ENCODE measurements around the gene CCDC51. TPM values are rescaled to one million over a fixed set of nuclear protein-coding genes. Genes with fewer than 3 reads are reported as not detected.

The CCDC51 gene
- total RNA-seq, 2 experiments from 2014 or later = 24.3 to 24.4 TPM

DNA sequence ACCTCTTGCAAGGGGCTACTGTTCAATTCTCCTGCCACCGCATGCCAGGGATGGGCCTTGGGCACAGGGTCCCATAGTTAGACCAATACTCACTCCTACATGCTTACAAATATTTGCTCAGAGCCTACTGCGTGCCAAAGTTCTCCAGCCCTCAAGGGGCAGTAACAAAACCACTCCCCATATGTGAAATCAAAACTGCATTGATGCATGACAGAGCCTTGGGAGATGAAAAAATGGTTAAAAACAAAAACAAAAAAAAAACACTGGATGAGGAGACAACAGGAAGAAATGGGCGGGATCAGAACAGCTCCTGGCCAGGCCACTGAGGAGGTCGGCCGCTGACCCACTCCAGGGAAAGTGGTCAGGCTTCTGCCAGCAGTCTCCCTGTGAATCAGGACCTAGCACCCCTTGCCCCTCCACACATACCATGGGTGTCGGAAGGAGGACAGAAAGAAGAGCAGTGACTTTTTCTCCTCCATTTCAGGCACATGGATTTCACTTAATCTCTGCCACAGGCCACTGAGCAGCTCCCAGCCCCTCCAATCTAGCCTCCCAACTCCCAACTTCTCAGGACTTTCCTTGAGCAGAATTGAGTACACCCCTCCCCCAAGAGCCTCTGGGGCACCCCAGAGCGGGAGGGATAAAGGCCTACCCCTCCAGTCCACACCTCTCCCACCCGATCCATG is 12.8 kb downstream of the CCDC51 start:
- H3K27ac Mint-ChIP-seq = no peak overlapping the region
- H3K4me3 Mint-ChIP-seq = no peak overlapping the region
- H3K9me3 Mint-ChIP-seq = no peaks in the 10 kb centered on the region
- DNase-seq = no peak
- intact Hi-C loops (cut with micrococcal nuclease) = no loop called here
- H3K4me1 Mint-ChIP-seq (ENCODE audit: low read depth) = peaks cover 2% of the 10 kb centered on the region
- peaks cover 4% of the 10 kb centered on the region for H3K36me3 Mint-ChIP-seq
- H3K27me3 Mint-ChIP-seq = no peaks in the 10 kb centered on the region
- POLR2A ChIA-PET = no interaction called here
- CTCF ChIA-PET = interaction anchor here (9.5 kb wide), 1 partner anchor 8 kb away, joined by 60 read pairs; no protein-coding TSS in a partner anchor

GRCh38 chr3:48426401-48426909 is 13.5 kb downstream of the CCDC51 start:
- Mint-ChIP-seq H3K27ac (no peak overlapping the region), H3K36me3 (no peaks in the 10 kb centered on the region), H3K4me3 (no peak overlapping the region), H3K27me3 (no peaks in the 10 kb centered on the region), H3K9me3 (no peaks in the 10 kb centered on the region), H3K4me1 (ENCODE audit: low read depth) (peaks cover 2% of the 10 kb centered on the region)
- CTCF ChIA-PET = interaction anchor here (1.0 to 9.5 kb wide), 3 partner anchors 9 to 144 kb away, joined by 3 to 60 read pairs (median 6); no protein-coding TSS in a partner anchor
- POLR2A ChIA-PET = no interaction called here
- intact Hi-C loops (cut with micrococcal nuclease) = no loop called here
- no peak for DNase-seq

DNA sequence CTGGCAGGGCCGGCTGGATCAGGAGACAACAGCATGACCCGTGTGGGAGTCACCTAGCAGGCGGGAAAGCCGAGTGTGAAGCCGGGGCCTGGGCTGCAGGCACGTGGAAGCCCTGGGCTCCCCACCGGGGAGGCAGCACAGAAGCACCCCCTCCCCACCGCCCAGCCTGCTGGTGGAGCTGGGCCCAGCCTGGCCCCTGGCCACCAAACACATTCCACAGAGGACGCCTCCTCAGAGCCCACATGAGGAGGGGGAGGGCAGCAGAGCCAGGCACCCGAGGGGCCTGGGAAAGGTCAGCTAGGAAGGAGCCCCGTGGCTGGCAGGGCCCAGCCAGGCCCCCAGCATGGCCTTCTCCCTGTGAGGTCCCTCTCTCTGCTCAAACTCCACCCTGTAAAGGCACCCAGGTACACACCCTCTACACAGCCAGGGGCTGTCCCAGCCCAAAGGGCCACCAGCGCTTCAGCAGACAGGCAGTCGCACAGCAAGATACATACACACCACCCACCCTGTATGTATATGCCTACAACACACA is 14.6 kb downstream of the CCDC51 start:
- ChIA-PET POLR2A (no interaction called here), CTCF (interaction anchor here (1.0 to 9.5 kb wide), 3 partner anchors 10 to 143 kb away, joined by 3 to 60 read pairs (median 6); no protein-coding TSS in a partner anchor)
- no peak overlapping the region for H3K27ac Mint-ChIP-seq
- no peak for DNase-seq
- no peak overlapping the region for H3K4me3 Mint-ChIP-seq
- no peaks in the 10 kb centered on the region for H3K9me3 Mint-ChIP-seq
- H3K36me3 Mint-ChIP-seq = no peaks in the 10 kb centered on the region
- no peaks in the 10 kb centered on the region for H3K27me3 Mint-ChIP-seq
- intact Hi-C loops (cut with micrococcal nuclease) = no loop called here
- H3K4me1 Mint-ChIP-seq (ENCODE audit: low read depth) = no peaks in the 10 kb centered on the region

DNA sequence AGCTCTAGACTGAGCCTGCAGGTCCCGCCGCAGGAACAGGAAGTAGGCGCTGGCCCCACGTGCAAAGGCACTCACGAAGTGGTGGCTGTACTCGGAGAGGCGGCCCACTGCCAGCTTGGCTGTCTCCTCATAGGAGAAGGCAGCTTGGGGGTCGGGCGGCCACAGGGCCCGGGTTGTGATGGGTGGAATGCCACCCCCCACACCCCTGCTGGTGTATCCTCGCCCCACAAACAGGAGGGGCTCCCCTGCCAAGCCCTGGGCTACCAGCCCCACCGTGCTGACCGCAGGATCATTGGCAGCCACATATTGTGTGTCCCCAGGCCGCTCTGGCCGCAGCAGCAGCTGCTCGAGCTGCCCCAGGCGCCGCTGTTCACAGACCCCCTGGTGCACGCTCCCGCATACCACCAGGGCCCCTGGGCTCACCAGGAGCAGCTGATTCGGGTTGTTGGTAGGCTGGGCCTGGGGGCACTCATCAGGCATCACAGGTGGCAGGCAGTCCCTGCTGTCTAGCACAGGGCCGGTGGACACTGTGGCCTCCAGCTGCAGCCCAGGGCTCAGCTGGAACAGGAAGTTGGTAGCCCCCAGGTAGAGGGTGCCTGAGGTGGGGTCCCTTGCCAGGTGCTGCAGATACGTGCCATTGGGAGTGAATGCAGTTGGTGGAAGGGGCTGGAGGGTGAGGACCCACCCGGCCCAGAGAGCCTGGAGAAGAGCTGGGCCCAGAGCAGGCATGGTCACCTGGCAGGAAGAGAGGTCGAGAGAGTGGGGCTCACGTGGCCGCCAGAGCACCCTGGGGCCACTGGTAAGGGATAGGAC is 15.8 kb downstream of the CCDC51 start:
- no peaks in the 10 kb centered on the region for H3K27me3 Mint-ChIP-seq
- no peaks in the 10 kb centered on the region for H3K4me1 Mint-ChIP-seq (ENCODE audit: low read depth)
- intact Hi-C loops (cut with micrococcal nuclease) = no loop called here
- POLR2A ChIA-PET = no interaction called here
- no peak overlapping the region for H3K27ac Mint-ChIP-seq
- no peak overlapping the region for H3K4me3 Mint-ChIP-seq
- no peaks in the 10 kb centered on the region for H3K9me3 Mint-ChIP-seq
- no peak for DNase-seq
- H3K36me3 Mint-ChIP-seq = no peaks in the 10 kb centered on the region
- CTCF ChIA-PET = interaction anchor here (0.6 to 9.5 kb wide), 4 partner anchors 11 to 150 kb away, joined by 3 to 60 read pairs (median 7); no protein-coding TSS in a partner anchor

DNA sequence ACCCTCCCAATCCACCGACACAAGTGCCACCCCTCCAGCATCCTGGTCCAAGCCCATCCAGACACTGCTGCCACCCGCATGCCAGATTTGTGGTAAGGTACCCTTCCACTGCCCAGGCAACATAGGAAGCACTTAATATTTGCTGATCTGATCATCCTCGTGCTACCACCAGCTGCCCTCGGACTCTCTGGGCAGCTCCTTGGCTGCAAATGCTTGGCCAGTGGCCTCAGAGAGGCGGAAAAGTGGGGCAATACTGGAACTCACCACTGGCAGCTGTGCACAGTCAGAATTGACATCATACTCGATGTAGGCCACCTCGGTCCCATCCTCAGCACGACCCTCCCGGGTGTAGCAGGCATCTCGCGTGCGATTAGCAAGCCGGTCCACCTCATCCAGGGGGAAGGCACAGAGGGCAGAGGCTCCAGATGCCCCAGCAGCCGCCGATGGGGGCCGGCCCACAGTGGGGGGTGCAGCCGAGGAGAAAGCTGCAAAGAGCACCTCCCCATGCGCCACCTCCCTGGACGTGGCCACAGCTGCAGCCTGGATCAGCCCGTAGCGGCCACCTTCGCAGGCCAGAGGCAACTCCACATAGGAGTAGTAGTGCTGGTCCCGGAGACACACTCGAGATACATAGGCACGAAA is 16.6 kb downstream of the CCDC51 start:
- no peak for DNase-seq
- H3K27ac Mint-ChIP-seq = no peak overlapping the region
- H3K36me3 Mint-ChIP-seq = no peaks in the 10 kb centered on the region
- no peaks in the 10 kb centered on the region for H3K4me1 Mint-ChIP-seq (ENCODE audit: low read depth)
- POLR2A ChIA-PET = no interaction called here
- H3K9me3 Mint-ChIP-seq = no peaks in the 10 kb centered on the region
- CTCF ChIA-PET = interaction anchor here (0.6 to 9.5 kb wide), 4 partner anchors 12 to 150 kb away, joined by 3 to 60 read pairs (median 7); no protein-coding TSS in a partner anchor
- no peaks in the 10 kb centered on the region for H3K27me3 Mint-ChIP-seq
- H3K4me3 Mint-ChIP-seq = no peak overlapping the region
- intact Hi-C loops (cut with micrococcal nuclease) = no loop called here

- Mint-ChIP-seq H3K4me3 (no peak overlapping the region), H3K27me3 (no peaks in the 10 kb centered on the region), H3K9me3 (no peaks in the 10 kb centered on the region), H3K4me1 (ENCODE audit: low read depth) (no peaks in the 10 kb centered on the region), H3K36me3 (no peaks in the 10 kb centered on the region), H3K27ac (no peak overlapping the region)
- CTCF ChIA-PET = interaction anchor here (1.6 to 9.5 kb wide), 3 partner anchors 13 to 149 kb away, joined by 3 to 60 read pairs (median 11); no protein-coding TSS in a partner anchor
- intact Hi-C loops (cut with micrococcal nuclease) = no loop called here
- no peak for DNase-seq
- POLR2A ChIA-PET = no interaction called here
Measured at GRCh38 chr3:48422681-48423080, 17.2 kb downstream of the CCDC51 start.

DNA sequence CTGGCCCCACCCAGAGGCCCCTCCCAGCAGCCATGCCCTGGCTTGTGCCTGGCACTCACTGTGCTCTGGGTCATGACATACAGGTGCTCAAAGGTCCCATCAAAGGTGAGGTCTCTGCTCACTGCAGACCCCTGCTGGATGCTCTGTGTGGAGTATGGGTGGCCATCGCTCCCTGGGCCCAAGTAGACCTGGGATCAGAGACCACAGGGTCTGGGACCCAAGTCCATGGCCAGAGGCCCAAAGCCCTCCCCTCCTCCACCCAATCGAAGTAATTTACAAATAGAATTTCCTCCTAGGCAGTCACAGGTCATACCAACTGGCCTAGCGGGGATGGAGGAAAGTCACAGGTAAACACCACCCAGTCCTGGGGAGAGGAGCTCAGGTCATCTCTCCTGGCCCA is 17.6 kb downstream of the CCDC51 start:
- Mint-ChIP-seq H3K27ac (no peak overlapping the region), H3K4me1 (ENCODE audit: low read depth) (no peaks in the 10 kb centered on the region), H3K9me3 (no peaks in the 10 kb centered on the region), H3K36me3 (no peaks in the 10 kb centered on the region), H3K4me3 (no peak overlapping the region), H3K27me3 (no peaks in the 10 kb centered on the region)
- ChIA-PET POLR2A (no interaction called here), CTCF (interaction anchor here (1.6 to 9.5 kb wide), 3 partner anchors 13 to 149 kb away, joined by 3 to 60 read pairs (median 11); no protein-coding TSS in a partner anchor)
- DNase-seq = no peak
- intact Hi-C loops (cut with micrococcal nuclease) = no loop called here

GRCh38 chr3:48420561-48420960 is 19.4 kb downstream of the CCDC51 start:
- Mint-ChIP-seq H3K27ac (no peak overlapping the region), H3K9me3 (no peaks in the 10 kb centered on the region), H3K4me1 (ENCODE audit: low read depth) (no peaks in the 10 kb centered on the region), H3K27me3 (no peaks in the 10 kb centered on the region), H3K4me3 (no peak overlapping the region), H3K36me3 (no peaks in the 10 kb centered on the region)
- intact Hi-C loops (cut with micrococcal nuclease) = no loop called here
- POLR2A ChIA-PET = no interaction called here
- no peak for DNase-seq
- CTCF ChIA-PET = interaction anchor here (9.5 kb wide), 1 partner anchor 15 kb away, joined by 60 read pairs; no protein-coding TSS in a partner anchor

- ChIA-PET POLR2A (no interaction called here), CTCF (interaction anchor here (2.1 to 9.5 kb wide), 2 partner anchors 16 to 19 kb away, joined by 11 to 60 read pairs; no protein-coding TSS in a partner anchor)
- no peak overlapping the region for H3K4me3 Mint-ChIP-seq
- intact Hi-C loops (cut with micrococcal nuclease) = no loop called here
- H3K9me3 Mint-ChIP-seq = no peaks in the 10 kb centered on the region
- no peak overlapping the region for H3K27ac Mint-ChIP-seq
- no peaks in the 10 kb centered on the region for H3K27me3 Mint-ChIP-seq
- no peaks in the 10 kb centered on the region for H3K36me3 Mint-ChIP-seq
- H3K4me1 Mint-ChIP-seq (ENCODE audit: low read depth) = no peaks in the 10 kb centered on the region
- no peak for DNase-seq
Measured at GRCh38 chr3:48419597-48419996, 20.3 kb downstream of the CCDC51 start.

GRCh38 chr3:48419149-48419548 is 20.8 kb downstream of the CCDC51 start:
- Mint-ChIP-seq H3K27ac (no peak overlapping the region), H3K27me3 (no peaks in the 10 kb centered on the region), H3K4me3 (no peak overlapping the region), H3K36me3 (no peaks in the 10 kb centered on the region), H3K4me1 (ENCODE audit: low read depth) (no peaks in the 10 kb centered on the region), H3K9me3 (no peaks in the 10 kb centered on the region)
- no peak for DNase-seq
- ChIA-PET CTCF (interaction anchor here (1.0 to 9.5 kb wide), 3 partner anchors 16 to 146 kb away, joined by 3 to 60 read pairs (median 11); no protein-coding TSS in a partner anchor), POLR2A (no interaction called here)
- intact Hi-C loops (cut with micrococcal nuclease) = no loop called here

DNA sequence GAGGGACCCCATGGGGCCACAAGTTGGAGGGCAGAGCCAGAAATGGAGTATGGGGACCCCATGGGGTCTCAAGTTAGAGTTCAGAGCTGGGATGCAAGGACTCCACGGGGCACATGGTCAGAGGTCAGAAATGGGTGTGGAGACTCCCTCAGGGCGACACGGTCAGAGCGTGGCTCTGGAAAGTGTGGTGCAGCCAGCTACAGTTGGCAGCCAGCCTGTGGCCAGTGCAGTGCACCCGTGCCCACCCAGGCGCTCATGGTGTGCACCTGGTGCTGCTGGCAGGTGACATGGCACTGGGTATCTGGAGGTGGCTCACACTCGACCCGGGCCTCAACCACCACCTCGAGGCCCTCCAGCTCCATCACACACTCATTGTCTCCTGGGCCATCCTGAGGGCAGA is 21.3 kb downstream of the CCDC51 start:
- H3K4me3 Mint-ChIP-seq = no peak overlapping the region
- ChIA-PET POLR2A (no interaction called here), CTCF (interaction anchor here (0.6 to 9.5 kb wide), 4 partner anchors 17 to 217 kb away, joined by 3 to 60 read pairs (median 7); partner anchors contain the start of gene SLC26A6)
- H3K27ac Mint-ChIP-seq = no peak overlapping the region
- H3K27me3 Mint-ChIP-seq = no peaks in the 10 kb centered on the region
- intact Hi-C loops (cut with micrococcal nuclease) = no loop called here
- H3K9me3 Mint-ChIP-seq = no peaks in the 10 kb centered on the region
- DNase-seq = no peak
- no peaks in the 10 kb centered on the region for H3K36me3 Mint-ChIP-seq
- H3K4me1 Mint-ChIP-seq (ENCODE audit: low read depth) = no peaks in the 10 kb centered on the region
